ENCODE measurements around the gene WDR83.
"Not testable (repeated sequence)": the region's sequence is repeated elsewhere in the genome, so short reads cannot be mapped to it uniquely, and the experiment has no call there.

WDR83 gene

DNA sequence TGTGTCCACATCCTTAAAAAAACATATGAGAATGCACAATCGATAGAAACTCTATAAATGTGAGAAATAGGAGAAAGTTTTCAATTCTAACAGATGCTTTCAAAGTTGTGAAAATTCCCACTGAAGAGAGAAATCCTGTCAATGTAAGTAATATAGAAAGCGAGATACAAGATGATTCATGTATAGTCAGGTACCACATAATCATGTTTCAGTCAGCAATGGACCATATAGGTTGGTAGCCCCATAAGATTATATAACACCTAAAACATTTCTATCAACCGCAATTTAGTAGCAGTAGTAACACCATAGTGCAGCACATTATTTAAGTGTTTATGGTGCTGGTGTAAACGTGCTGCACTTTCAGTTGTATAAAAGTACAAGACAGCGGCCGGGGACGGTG, 37.4 kb upstream of the WDR83 start:
- TF ChIP-seq CTCF (IDR thresholded peaks at IDR 0.05; ENCODE audit: low read depth, low read length, missing control alignments) = no peak
- no peak for DNase-seq (ENCODE audit: low read depth)
- no peak overlapping the region for H3K4me3 ChIP-seq (ENCODE audit: low read depth, low read length)
- in situ Hi-C loops (cut with HindIII; ENCODE audit: low sequenced_read_pairs) = no loop called here

- in situ Hi-C loops (cut with HindIII; ENCODE audit: low sequenced_read_pairs) = no loop called here
- DNase-seq (ENCODE audit: low read depth) = no peak
- no peak for TF ChIP-seq CTCF (IDR thresholded peaks at IDR 0.05; ENCODE audit: low read depth, low read length, missing control alignments)
- no peak overlapping the region for H3K4me3 ChIP-seq (ENCODE audit: low read depth, low read length)
These were observed 30.0 kb upstream of the WDR83 start for GRCh38 chr19:12636631-12637030.

- no peak for DNase-seq (ENCODE audit: low read depth)
- no peak overlapping the region for H3K4me3 ChIP-seq (ENCODE audit: low read depth, low read length)
- in situ Hi-C loops (cut with HindIII; ENCODE audit: low sequenced_read_pairs) = no loop called here
- no peak for TF ChIP-seq CTCF (IDR thresholded peaks at IDR 0.05; ENCODE audit: low read depth, low read length, missing control alignments)
These were observed 27.9 kb upstream of the WDR83 start for GRCh38 chr19:12638611-12639182.

GRCh38 chr19:12639901-12640613, 26.6 kb upstream of the WDR83 start:
- in situ Hi-C loops (cut with HindIII; ENCODE audit: low sequenced_read_pairs) = no loop called here
- no peak overlapping the region for H3K4me3 ChIP-seq (ENCODE audit: low read depth, low read length)
- DNase-seq (ENCODE audit: low read depth) = peak; percentile 16
- peak; percentile 68 for TF ChIP-seq CTCF (IDR thresholded peaks at IDR 0.05; ENCODE audit: low read depth, low read length, missing control alignments)

DNA sequence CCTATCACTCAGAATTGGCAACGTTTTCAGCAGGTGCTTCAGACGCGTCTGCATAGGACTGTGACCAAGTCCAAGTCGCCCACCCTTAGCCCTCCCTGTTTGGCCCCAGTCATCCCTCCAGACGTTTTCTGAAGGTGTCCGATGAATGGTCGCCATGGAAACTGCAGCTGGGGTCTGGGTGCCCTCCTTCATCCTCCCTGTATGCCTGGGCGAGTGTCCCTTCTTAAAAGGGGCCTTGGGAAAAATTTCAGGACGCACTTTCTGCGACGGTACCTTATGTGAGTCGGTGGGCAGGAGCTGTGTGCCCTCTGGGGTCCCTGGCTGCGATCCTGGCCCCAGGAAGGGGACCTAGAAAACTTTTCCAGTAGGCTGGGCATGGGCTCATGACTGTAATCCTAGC, 25.2 kb upstream of the WDR83 start:
- in situ Hi-C loops (cut with HindIII; ENCODE audit: low sequenced_read_pairs) = no loop called here

DNA sequence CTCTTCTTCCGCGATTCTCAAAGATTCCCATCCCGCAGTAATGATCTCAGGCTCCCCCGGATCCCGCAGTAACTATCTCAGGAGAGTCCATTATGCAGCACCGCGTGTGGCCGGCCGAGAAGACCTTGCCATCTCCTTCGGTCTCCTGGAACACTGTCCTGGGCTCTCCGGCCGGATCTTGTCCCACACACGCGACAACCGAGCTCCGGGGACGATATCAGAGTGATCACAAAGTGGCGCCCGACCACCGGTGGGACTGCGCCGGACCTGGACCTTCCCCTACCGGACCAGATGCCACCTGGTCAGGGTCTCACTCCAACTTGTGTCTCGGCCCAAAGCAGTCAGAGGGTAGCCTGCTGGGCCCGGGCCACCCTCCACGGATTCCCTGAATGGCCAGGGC, 24.1 kb upstream of the WDR83 start:
- no peak for TF ChIP-seq CTCF (IDR thresholded peaks at IDR 0.05; ENCODE audit: low read depth, low read length, missing control alignments)
- no peak overlapping the region for H3K4me3 ChIP-seq (ENCODE audit: low read depth, low read length)
- in situ Hi-C loops (cut with HindIII; ENCODE audit: low sequenced_read_pairs) = no loop called here
- DNase-seq (ENCODE audit: low read depth) = no peak

More for the DNA sequence above, 25.2 kb upstream of the WDR83 start:
- no peak for TF ChIP-seq CTCF (IDR thresholded peaks at IDR 0.05; ENCODE audit: low read depth, low read length, missing control alignments)
- no peak for DNase-seq (ENCODE audit: low read depth)
- no peak overlapping the region for H3K4me3 ChIP-seq (ENCODE audit: low read depth, low read length)

- H3K4me3 ChIP-seq (ENCODE audit: low read depth, low read length); DNase-seq (ENCODE audit: low read depth); in situ Hi-C loops (cut with HindIII; ENCODE audit: low sequenced_read_pairs): not testable (repeated sequence)
These were observed 22.9 kb upstream of the WDR83 start for GRCh38 chr19:12643716-12644115.
